Uterus (tissue), 4 donors: Measurements from ENCODE around the gene PCDH9. TPM values are rescaled to one million over a fixed set of nuclear protein-coding genes. Genes with fewer than 3 reads are reported as not detected.

Experiments
- DNase-seq, 2 donors: peaks; one replicate each; pipeline ENCODE4 v3.0.0-alpha.2; 2019 to 2020
- H3K27ac ChIP-seq, 2 donors: fragments of 200-600 bp; sonication (generic); 1 replicate in 1 of 2; 2 replicates in 1 of 2; pipeline ENCODE4 v1.5.1; 2016 to 2018
- H3K27me3 ChIP-seq, 2 donors: fragments of 200-600 bp; sonication (generic); one replicate each; pipeline ENCODE4 v1.5.1; 2018 to 2019; ENCODE audit warnings: control low read depth in 1 of 2
- H3K36me3 ChIP-seq, 2 donors: fragments of 200-600 bp; sonication (generic); one replicate each; pipeline ENCODE4 v1.5.1; 2019; ENCODE audit warnings: control low read depth in 1 of 2
- H3K4me1 ChIP-seq, 2 donors: fragments of 200-600 bp; sonication (generic); one replicate each; pipeline ENCODE4 v1.5.1; 2018 to 2019; ENCODE audit warnings: control low read depth in 1 of 2
- H3K4me3 ChIP-seq, 2 donors: fragments of 200-600 bp; sonication (generic); 1 replicate in 1 of 2; 2 replicates in 1 of 2; pipeline ENCODE4 v1.5.1; 2018 to 2019; ENCODE audit warnings: mild to moderate bottlenecking in 1 of 2
- H3K9me3 ChIP-seq, 2 donors: fragments of 200-600 bp; sonication (generic); one replicate each; pipeline ENCODE4 v1.5.1; 2019; ENCODE audit warnings: control low read depth in 1 of 2
- CTCF ChIP-seq, 4 experiments: fragments of 200-600 bp in 2 of 4; fragments of 450-650 bp in 2 of 4; sonication (generic) in 2 of 4; IDR thresholded peaks; one replicate each; pipeline ENCODE4 v1.5.1; 2016 to 2019; ENCODE audit warnings: antibody characterized with exemption in 4 of 4, mild to moderate bottlenecking in 2 of 4, moderate library complexity in 1 of 4
- POLR2A ChIP-seq, 2 donors: fragments of 450-650 bp; IDR thresholded peaks; one replicate each; pipeline ENCODE4 v1.6.1; 2016; ENCODE audit warnings: antibody characterized with exemption in 2 of 2, mild to moderate bottlenecking in 1 of 2, moderate library complexity in 1 of 2
- intact Hi-C: fragments of 100-400 bp; cut with DNase I; formaldehyde crosslinking; loops from one replicate; pipeline ENCODE4 v1.15.1; 2023; ENCODE audit warnings: low total_unique reads
- total RNA-seq, 4 donors: library from RNA; depleted of rRNA in 3 of 4; stranded (reverse); fragments of >200 nt in 3 of 4; gene quantifications; one replicate each; pipeline versions ENCODE4 v1.1.0 to v1.2.4, GENCODE V29; 2014 to 2023
- donor health status: DM: yes; HTN: yes; CAD: no.

Gene PCDH9
- total RNA-seq, 4 donors from 2014 or later = 0.51 to 45.7 (median 2.1) TPM

GRCh38 chr13:67135356-67135755 is 94.8 kb downstream of the PCDH9 start:
- Histone ChIP-seq H3K36me3 (no peaks in the 10 kb centered on the region), H3K27me3 (no peaks in the 10 kb centered on the region), H3K27ac (no peak overlapping the region), H3K4me1 (no peaks in the 10 kb centered on the region), H3K9me3 (no peaks in the 10 kb centered on the region), H3K4me3 (no peak overlapping the region)
- TF ChIP-seq POLR2A (IDR thresholded peaks at IDR 0.05) = no peak
- no peak for TF ChIP-seq CTCF (IDR thresholded peaks at IDR 0.05)
- intact Hi-C loops = no loop called here
- no peak for DNase-seq

- intact Hi-C loops = no loop called here
- Histone ChIP-seq H3K9me3 (no peaks in the 10 kb centered on the region), H3K27ac (no peak overlapping the region), H3K4me1 (no peaks in the 10 kb centered on the region), H3K4me3 (no peak overlapping the region), H3K27me3 (no peaks in the 10 kb centered on the region), H3K36me3 (no peaks in the 10 kb centered on the region)
- no peak for DNase-seq
- no peak for TF ChIP-seq CTCF (IDR thresholded peaks at IDR 0.05)
- TF ChIP-seq POLR2A (IDR thresholded peaks at IDR 0.05) = no peak
These were observed 95.6 kb downstream of the PCDH9 start for GRCh38 chr13:67134417-67135129.

DNA sequence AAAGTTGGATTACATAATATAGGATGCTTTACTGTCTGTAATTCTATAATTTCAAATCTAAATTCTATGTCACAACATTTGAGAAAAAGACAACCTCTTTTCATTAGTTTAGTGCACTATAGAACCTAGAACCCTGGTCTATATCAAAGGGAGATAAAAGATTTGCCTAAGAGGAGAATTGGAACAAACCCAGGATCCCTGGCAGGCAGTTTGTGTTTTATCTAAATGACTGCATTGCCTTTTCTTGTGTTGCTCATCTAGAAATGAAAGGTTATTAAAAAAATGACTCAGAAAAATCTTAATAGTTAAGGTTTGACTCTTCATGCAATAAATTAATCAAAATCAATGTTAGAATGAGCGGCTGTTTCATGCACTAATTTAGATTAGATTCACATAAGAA is 96.7 kb downstream of the PCDH9 start:
- Histone ChIP-seq H3K27ac (no peak overlapping the region), H3K9me3 (no peaks in the 10 kb centered on the region), H3K4me3 (no peak overlapping the region), H3K4me1 (no peaks in the 10 kb centered on the region), H3K27me3 (no peaks in the 10 kb centered on the region), H3K36me3 (no peaks in the 10 kb centered on the region)
- intact Hi-C loops = no loop called here
- TF ChIP-seq POLR2A (IDR thresholded peaks at IDR 0.05) = no peak
- no peak for DNase-seq

DNA sequence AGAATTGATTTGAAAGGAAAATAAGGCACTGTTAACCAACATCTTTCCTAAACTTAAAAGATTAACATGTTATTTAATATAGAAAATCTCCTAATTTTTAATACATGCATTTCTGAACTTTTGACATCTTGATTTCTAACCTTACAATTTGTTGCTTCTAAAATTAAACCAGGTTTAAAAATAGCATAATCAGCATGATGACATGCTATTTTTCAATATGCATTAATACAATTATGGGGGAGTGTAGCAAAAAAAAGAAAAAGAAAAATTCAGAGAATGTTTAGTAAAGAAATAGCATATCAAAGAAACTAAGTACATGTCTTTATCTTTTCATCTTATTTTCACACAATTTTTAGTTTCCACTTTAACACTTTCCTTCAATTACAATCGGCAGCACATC is 98.7 kb downstream of the PCDH9 start:
- no peaks in the 10 kb centered on the region for H3K4me1 ChIP-seq
- DNase-seq = no peak
- no peak overlapping the region for H3K27ac ChIP-seq
- intact Hi-C loops = no loop called here
- no peak overlapping the region for H3K4me3 ChIP-seq
- TF ChIP-seq CTCF (IDR thresholded peaks at IDR 0.05) (no peak), POLR2A (IDR thresholded peaks at IDR 0.05) (no peak)
- H3K27me3 ChIP-seq = no peaks in the 10 kb centered on the region
- no peaks in the 10 kb centered on the region for H3K9me3 ChIP-seq
- H3K36me3 ChIP-seq = no peaks in the 10 kb centered on the region

DNA sequence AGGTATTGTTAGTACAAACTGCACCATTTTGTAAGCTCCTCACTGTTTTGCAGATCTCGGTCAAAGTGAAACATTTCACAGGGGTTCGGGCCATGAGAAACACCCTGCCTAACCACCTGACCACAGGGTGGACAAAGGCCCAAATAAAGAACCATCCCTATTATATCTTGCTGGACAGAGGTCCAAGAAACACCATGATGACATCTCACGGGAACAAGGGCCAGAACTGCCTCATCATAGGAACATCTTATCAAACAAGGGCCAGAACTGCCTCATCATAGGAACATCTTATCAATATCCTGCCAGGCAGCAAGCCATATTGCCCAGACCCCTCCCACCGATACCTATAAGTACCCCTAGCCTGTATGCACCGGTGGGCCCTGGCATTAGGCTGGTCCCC is 99.7 kb downstream of the PCDH9 start:
- no peak for TF ChIP-seq CTCF (IDR thresholded peaks at IDR 0.05)
- no peak for TF ChIP-seq POLR2A (IDR thresholded peaks at IDR 0.05)
- intact Hi-C loops = no loop called here
- no peak for DNase-seq
- Histone ChIP-seq H3K4me1 (no peaks in the 10 kb centered on the region), H3K27me3 (no peaks in the 10 kb centered on the region), H3K27ac (no peak overlapping the region), H3K9me3 (no peaks in the 10 kb centered on the region), H3K4me3 (no peak overlapping the region), H3K36me3 (no peaks in the 10 kb centered on the region)

DNA sequence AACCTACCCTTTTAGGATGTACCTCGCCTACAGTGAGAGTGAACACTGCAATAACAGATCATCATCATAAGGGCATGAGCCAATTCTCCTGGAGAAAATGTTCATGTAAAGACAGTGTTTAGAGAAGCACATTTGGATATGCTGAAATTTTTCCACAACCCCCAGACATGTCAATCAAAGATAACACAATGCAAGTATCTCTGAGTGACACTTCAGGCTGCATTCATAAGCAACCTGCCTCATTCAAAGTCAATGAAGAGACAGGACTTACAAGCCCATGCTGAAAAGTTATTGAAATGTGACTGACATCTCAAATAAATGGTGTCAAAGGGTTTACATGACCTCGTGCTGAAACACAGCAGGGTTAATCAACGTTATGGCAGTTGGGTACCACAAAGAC is 102.0 kb downstream of the PCDH9 start:
- TF ChIP-seq POLR2A (IDR thresholded peaks at IDR 0.05) = no peak
- no peak for TF ChIP-seq CTCF (IDR thresholded peaks at IDR 0.05)
- H3K27ac ChIP-seq = no peak overlapping the region
- H3K9me3 ChIP-seq = no peaks in the 10 kb centered on the region
- no peaks in the 10 kb centered on the region for H3K4me1 ChIP-seq
- no peak for DNase-seq
- H3K36me3 ChIP-seq = no peaks in the 10 kb centered on the region
- no peak overlapping the region for H3K4me3 ChIP-seq
- no peaks in the 10 kb centered on the region for H3K27me3 ChIP-seq
- intact Hi-C loops = no loop called here
